ENCODE data around the gene NBR1.
"Not testable (repeated sequence)": the region's sequence is repeated elsewhere in the genome, so short reads cannot be mapped to it uniquely, and the experiment has no call there.

The NBR1 gene

GRCh38 chr17:43126911-43127290 lies 44.1 kb upstream of the NBR1 start:
- no peaks in the 10 kb centered on the region for H3K9me3 ChIP-seq (ENCODE audit: control insufficient read depth, insufficient read depth, low read length)
- H3K27ac ChIP-seq (ENCODE audit: low read depth, low read length), result no peak overlapping the region
- no peaks in the 10 kb centered on the region for H3K27me3 ChIP-seq (ENCODE audit: control insufficient read depth, low read length)
- TF ChIP-seq CTCF (IDR thresholded peaks at IDR 0.05; ENCODE audit: low read depth, low read length, poor library complexity, severe bottlenecking) (no peak), EZH2phosphoT487 (IDR thresholded peaks at IDR 0.05; ENCODE audit: borderline replicate concordance, low read length) (no peak)
- H3K4me3 ChIP-seq (ENCODE audit: low read length), result no peak overlapping the region
- peaks cover 3% of the 10 kb centered on the region; the same call in 1 of the 2 replicates for H3F3A ChIP-seq (ENCODE audit: control insufficient read depth, insufficient read depth)
- peaks cover 30% of the 10 kb centered on the region for H3K4me1 ChIP-seq (ENCODE audit: control insufficient read depth, low read length)
- peaks cover 49% of the 10 kb centered on the region for H3K36me3 ChIP-seq (ENCODE audit: control insufficient read depth, low read length)
- no peaks in the 10 kb centered on the region for H3K9me2 ChIP-seq (replicated peaks; ENCODE audit: control insufficient read depth, low read length)
- peaks cover 78% of the 10 kb centered on the region for H3K79me2 ChIP-seq (ENCODE audit: control insufficient read depth, low read length)
- no peaks in the 10 kb centered on the region for H4K20me1 ChIP-seq (ENCODE audit: control insufficient read depth, insufficient read depth, low read depth, low read length)
- no peak overlapping the region for H3K4me2 ChIP-seq (ENCODE audit: low read length)

- peaks cover 76% of the 10 kb centered on the region for H3K79me2 ChIP-seq (ENCODE audit: control insufficient read depth, low read length)
- not testable (repeated sequence) for H3K4me2 ChIP-seq (ENCODE audit: low read length); H3K4me3 ChIP-seq (ENCODE audit: low read length); H3K27me3 ChIP-seq (ENCODE audit: control insufficient read depth, low read length); H4K20me1 ChIP-seq (ENCODE audit: control insufficient read depth, insufficient read depth, low read depth, low read length); H3K9me3 ChIP-seq (ENCODE audit: control insufficient read depth, insufficient read depth, low read length); H3K27ac ChIP-seq (ENCODE audit: low read depth, low read length); H3K9me2 ChIP-seq (replicated peaks; ENCODE audit: control insufficient read depth, low read length); H3F3A ChIP-seq (ENCODE audit: control insufficient read depth, insufficient read depth)
- H3K36me3 ChIP-seq (ENCODE audit: control insufficient read depth, low read length), result peaks cover 49% of the 10 kb centered on the region
- peaks cover 30% of the 10 kb centered on the region for H3K4me1 ChIP-seq (ENCODE audit: control insufficient read depth, low read length)
These were observed 43.6 kb upstream of the NBR1 start for GRCh38 chr17:43127333-43127876.

DNA sequence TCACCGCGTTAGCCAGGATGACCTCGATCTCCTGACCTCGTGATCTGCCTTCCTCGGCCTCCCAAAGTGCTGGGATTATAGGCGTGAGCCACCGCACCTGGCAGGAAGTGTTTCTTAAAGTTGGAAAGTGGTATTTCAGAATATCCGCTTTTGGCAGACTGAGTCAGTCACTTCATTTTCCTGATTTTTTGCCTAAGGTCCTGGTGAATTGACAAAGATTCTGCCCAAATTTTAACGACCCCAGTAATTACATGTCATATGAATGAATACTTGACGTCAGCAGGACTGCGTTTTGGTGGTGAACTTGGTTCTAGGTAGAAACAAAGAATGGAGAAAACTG lies 41.4 kb upstream of the NBR1 start:
- Histone ChIP-seq H3K9me3 (ENCODE audit: control insufficient read depth, insufficient read depth, low read length) (no peaks in the 10 kb centered on the region), H4K20me1 (ENCODE audit: control insufficient read depth, insufficient read depth, low read depth, low read length) (no peaks in the 10 kb centered on the region), H3K27ac (ENCODE audit: low read depth, low read length) (0 out of 2 replicates have a peak overlapping the region, but pooled peaks have one; percentile 34), H3K36me3 (ENCODE audit: control insufficient read depth, low read length) (peaks cover 51% of the 10 kb centered on the region), H3K27me3 (ENCODE audit: control insufficient read depth, low read length) (no peaks in the 10 kb centered on the region), H3K79me2 (ENCODE audit: control insufficient read depth, low read length) (peaks cover 53% of the 10 kb centered on the region), H3K4me3 (ENCODE audit: low read length) (no peak overlapping the region), H3K4me1 (ENCODE audit: control insufficient read depth, low read length) (peaks cover 36% of the 10 kb centered on the region), H3K4me2 (ENCODE audit: low read length) (no peak overlapping the region), H3K9me2 (replicated peaks; ENCODE audit: control insufficient read depth, low read length) (no peaks in the 10 kb centered on the region), H3F3A (ENCODE audit: control insufficient read depth, insufficient read depth) (peaks cover 2% of the 10 kb centered on the region; the same call in 1 of the 2 replicates)
- TF ChIP-seq CTCF (IDR thresholded peaks at IDR 0.05; ENCODE audit: low read depth, low read length, poor library complexity, severe bottlenecking), result no peak
- TF ChIP-seq EZH2phosphoT487 (IDR thresholded peaks at IDR 0.05; ENCODE audit: borderline replicate concordance, low read length), result no peak

- Histone ChIP-seq H4K20me1 (ENCODE audit: control insufficient read depth, insufficient read depth, low read depth, low read length) (no peaks in the 10 kb centered on the region), H3F3A (ENCODE audit: control insufficient read depth, insufficient read depth) (peaks cover 2% of the 10 kb centered on the region; the same call in 1 of the 2 replicates), H3K4me2 (ENCODE audit: low read length) (no peak overlapping the region), H3K27me3 (ENCODE audit: control insufficient read depth, low read length) (no peaks in the 10 kb centered on the region), H3K4me1 (ENCODE audit: control insufficient read depth, low read length) (peaks cover 51% of the 10 kb centered on the region), H3K27ac (ENCODE audit: low read depth, low read length) (no peak overlapping the region), H3K9me3 (ENCODE audit: control insufficient read depth, insufficient read depth, low read length) (no peaks in the 10 kb centered on the region), H3K36me3 (ENCODE audit: control insufficient read depth, low read length) (peaks cover 58% of the 10 kb centered on the region), H3K79me2 (ENCODE audit: control insufficient read depth, low read length) (peaks cover 34% of the 10 kb centered on the region), H3K4me3 (ENCODE audit: low read length) (no peak overlapping the region), H3K9me2 (replicated peaks; ENCODE audit: control insufficient read depth, low read length) (no peaks in the 10 kb centered on the region)
- TF ChIP-seq CTCF (IDR thresholded peaks at IDR 0.05; ENCODE audit: low read depth, low read length, poor library complexity, severe bottlenecking) (no peak), EZH2phosphoT487 (IDR thresholded peaks at IDR 0.05; ENCODE audit: borderline replicate concordance, low read length) (no peak)
These were observed 38.9 kb upstream of the NBR1 start for GRCh38 chr17:43132117-43132516.

- Histone ChIP-seq H3K36me3 (ENCODE audit: control insufficient read depth, low read length) (peaks cover 48% of the 10 kb centered on the region), H3K4me2 (ENCODE audit: low read length) (peak overlapping the region; percentile 37), H3K4me1 (ENCODE audit: control insufficient read depth, low read length) (peaks cover 49% of the 10 kb centered on the region), H3K79me2 (ENCODE audit: control insufficient read depth, low read length) (peaks cover 23% of the 10 kb centered on the region)
- not testable (repeated sequence) for H3K27ac ChIP-seq (ENCODE audit: low read depth, low read length); H3K9me2 ChIP-seq (replicated peaks; ENCODE audit: control insufficient read depth, low read length); H3F3A ChIP-seq (ENCODE audit: control insufficient read depth, insufficient read depth); H3K27me3 ChIP-seq (ENCODE audit: control insufficient read depth, low read length); H4K20me1 ChIP-seq (ENCODE audit: control insufficient read depth, insufficient read depth, low read depth, low read length); H3K4me3 ChIP-seq (ENCODE audit: low read length); H3K9me3 ChIP-seq (ENCODE audit: control insufficient read depth, insufficient read depth, low read length)
These were observed 37.6 kb upstream of the NBR1 start for GRCh38 chr17:43133439-43133838.
